ENCODE results near the gene MPZL1.
"Not testable (repeated sequence)": the region's sequence is repeated elsewhere in the genome, so short reads cannot be mapped to it uniquely, and the experiment has no call there.

DNA sequence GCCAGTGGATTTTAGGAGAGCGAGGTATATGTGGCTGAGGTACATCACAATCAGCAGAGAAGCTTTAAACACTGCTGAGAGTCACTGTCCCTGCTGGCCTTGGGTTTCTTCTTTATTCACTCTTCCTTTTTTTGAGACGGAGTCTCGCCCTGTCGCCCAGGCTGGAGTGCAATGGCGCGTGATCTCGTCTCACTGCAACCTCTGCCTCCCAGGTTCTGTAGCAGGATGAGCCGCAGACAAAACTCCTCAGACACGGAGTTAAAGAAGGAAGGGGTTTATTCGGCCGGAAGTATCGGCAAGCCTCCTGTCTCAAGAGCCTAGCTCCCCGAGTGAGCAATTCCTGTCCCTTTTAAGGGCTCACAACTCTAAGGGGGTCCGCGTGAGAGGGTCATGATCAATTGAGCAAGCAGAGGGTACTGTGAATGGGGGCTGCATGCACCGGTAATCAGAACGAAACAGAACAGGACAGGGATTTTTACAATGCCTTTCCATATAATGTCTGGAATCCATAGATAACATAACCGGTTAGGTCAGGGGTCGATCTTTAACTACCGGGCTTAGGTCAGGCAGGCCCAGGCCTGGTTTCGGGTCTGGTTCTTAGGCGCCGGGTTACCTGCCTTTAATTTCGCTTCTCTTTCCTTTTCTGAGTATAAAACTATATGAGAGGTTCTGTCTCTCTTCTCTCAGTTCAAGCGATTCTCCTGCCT is 1.9 kb upstream of the MPZL1 start:
- not testable (repeated sequence) for TF ChIP-seq ZFP30, ZFP3 (CRISPR knock-in tag; IDR thresholded peaks at IDR 0.05)
